Measurements from ENCODE around the gene PEX5L. TPM values are rescaled to one million over a fixed set of nuclear protein-coding genes. Genes with fewer than 3 reads are reported as not detected.
A peak's percentile ranks its signal among the peaks of the same experiment; 100 is the strongest.

Gene PEX5L, protein sequence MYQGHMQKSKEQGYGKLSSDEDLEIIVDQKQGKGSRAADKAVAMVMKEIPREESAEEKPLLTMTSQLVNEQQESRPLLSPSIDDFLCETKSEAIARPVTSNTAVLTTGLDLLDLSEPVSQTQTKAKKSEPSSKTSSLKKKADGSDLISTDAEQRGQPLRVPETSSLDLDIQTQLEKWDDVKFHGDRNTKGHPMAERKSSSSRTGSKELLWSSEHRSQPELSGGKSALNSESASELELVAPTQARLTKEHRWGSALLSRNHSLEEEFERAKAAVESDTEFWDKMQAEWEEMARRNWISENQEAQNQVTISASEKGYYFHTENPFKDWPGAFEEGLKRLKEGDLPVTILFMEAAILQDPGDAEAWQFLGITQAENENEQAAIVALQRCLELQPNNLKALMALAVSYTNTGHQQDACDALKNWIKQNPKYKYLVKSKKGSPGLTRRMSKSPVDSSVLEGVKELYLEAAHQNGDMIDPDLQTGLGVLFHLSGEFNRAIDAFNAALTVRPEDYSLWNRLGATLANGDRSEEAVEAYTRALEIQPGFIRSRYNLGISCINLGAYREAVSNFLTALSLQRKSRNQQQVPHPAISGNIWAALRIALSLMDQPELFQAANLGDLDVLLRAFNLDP
- polyA plus RNA-seq (2012; ENCODE audit: insufficient read length, low read depth) = 0.14 TPM

DNA sequence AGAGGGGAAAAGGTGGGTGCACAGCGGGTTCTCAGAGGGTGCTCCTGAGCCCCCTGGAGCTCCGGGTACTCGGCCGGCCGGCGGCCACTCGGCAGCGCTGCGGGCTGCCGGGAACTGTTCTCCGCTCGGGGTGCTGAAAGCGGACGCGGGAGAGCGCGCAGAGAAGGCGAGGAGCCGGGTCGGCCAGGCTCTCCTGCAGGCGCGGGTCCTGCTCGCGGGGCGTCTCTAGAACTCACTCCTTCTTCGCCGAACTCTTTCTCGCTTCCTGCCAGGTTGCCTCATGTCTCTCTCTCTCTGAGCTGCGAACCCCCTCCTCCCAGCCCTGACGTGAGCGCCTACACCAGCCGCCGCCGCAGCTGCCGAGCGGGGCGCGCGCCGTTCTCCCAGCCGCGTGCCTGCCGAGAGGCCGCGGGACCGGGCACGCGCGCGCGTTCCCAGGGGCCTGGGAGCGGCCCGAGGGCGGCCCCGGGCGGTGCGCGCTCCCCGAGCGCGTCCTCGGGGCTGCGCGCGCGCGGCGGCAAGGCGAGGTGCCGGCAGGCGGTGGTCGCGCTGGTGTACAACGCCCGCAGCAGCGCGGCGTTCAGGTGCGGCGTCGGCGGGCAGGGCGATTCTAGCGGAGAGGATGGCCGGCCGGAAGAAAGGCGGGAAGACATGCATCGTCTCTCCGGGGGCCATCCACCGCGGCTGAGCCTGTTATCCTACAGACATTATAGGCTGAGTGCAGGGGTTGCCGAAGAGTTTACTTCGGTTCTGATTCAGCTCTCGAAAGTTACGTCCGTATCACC, at the start of gene PEX5L:
Gene PEX5L (minus strand): TSS at position 267 of the 785 bp plus-strand sequence. CDS start 338 bp downstream, outside the sequence.
- TF ChIP-seq POLR2AphosphoS5 (IDR thresholded peaks at IDR 0.05; ENCODE audit: low read depth, low read length) = no peak
- TF ChIP-seq, protein P1, sequence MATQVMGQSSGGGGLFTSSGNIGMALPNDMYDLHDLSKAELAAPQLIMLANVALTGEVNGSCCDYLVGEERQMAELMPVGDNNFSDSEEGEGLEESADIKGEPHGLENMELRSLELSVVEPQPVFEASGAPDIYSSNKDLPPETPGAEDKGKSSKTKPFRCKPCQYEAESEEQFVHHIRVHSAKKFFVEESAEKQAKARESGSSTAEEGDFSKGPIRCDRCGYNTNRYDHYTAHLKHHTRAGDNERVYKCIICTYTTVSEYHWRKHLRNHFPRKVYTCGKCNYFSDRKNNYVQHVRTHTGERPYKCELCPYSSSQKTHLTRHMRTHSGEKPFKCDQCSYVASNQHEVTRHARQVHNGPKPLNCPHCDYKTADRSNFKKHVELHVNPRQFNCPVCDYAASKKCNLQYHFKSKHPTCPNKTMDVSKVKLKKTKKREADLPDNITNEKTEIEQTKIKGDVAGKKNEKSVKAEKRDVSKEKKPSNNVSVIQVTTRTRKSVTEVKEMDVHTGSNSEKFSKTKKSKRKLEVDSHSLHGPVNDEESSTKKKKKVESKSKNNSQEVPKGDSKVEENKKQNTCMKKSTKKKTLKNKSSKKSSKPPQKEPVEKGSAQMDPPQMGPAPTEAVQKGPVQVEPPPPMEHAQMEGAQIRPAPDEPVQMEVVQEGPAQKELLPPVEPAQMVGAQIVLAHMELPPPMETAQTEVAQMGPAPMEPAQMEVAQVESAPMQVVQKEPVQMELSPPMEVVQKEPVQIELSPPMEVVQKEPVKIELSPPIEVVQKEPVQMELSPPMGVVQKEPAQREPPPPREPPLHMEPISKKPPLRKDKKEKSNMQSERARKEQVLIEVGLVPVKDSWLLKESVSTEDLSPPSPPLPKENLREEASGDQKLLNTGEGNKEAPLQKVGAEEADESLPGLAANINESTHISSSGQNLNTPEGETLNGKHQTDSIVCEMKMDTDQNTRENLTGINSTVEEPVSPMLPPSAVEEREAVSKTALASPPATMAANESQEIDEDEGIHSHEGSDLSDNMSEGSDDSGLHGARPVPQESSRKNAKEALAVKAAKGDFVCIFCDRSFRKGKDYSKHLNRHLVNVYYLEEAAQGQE (IDR thresholded peaks at IDR 0.05; ENCODE audit: insufficient read depth in 1 of 2, low read depth in 2 of 2, low read length in 2 of 2) = peak; percentile 87 to 94

- TF ChIP-seq, protein P1 (IDR thresholded peaks at IDR 0.05; ENCODE audit: insufficient read depth in 1 of 2, low read depth in 2 of 2, low read length in 2 of 2) = no peak
- TF ChIP-seq FOXP2 (optimal IDR thresholded peaks at IDR 0.05; ENCODE audit: borderline replicate concordance, extremely low read depth, extremely low read length, insufficient read depth) = no peak
Observed at GRCh38 chr3:180085122-180085710, 48.5 kb upstream of the PEX5L start.

GRCh38 chr3:180082699-180083098, 46.0 kb upstream of the PEX5L start:
- TF ChIP-seq POLR2AphosphoS5 (IDR thresholded peaks at IDR 0.05; ENCODE audit: low read depth, low read length) (no peak), SIN3A (IDR thresholded peaks at IDR 0.05; ENCODE audit: borderline replicate concordance, insufficient read depth, low read length) (no peak), FOXP2 (optimal IDR thresholded peaks at IDR 0.05; ENCODE audit: borderline replicate concordance, extremely low read depth, extremely low read length, insufficient read depth) (no peak), TAF1 (IDR thresholded peaks at IDR 0.05; ENCODE audit: borderline replicate concordance, insufficient read depth, low read length) (no peak)
- TF ChIP-seq, protein P1 (IDR thresholded peaks at IDR 0.05; ENCODE audit: insufficient read depth in 1 of 2, low read depth in 2 of 2, low read length in 2 of 2) = no peak

DNA sequence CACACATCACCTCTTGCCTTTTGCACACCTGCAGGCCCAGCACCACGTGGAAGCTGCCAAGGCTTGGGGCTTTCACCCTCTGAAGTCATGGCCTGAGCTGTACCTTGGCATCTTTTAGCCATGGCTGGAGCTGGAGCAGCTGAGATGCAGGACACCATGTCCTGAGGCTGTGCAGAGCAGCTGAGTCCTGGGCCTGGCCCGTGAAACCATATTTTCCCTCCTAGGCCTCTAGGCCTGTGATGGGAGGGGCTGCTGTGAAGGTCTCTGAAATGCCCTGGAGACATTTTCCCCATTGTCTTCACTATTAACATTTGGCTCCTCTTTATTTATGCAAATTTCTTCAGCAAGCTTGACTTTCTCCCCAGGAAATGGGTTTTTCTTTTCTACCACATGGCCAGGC, 41.9 kb upstream of the PEX5L start:
- TF ChIP-seq, protein P1 (IDR thresholded peaks at IDR 0.05; ENCODE audit: insufficient read depth in 1 of 2, low read depth in 2 of 2, low read length in 2 of 2) = no peak
- TF ChIP-seq FOXP2 (optimal IDR thresholded peaks at IDR 0.05; ENCODE audit: borderline replicate concordance, extremely low read depth, extremely low read length, insufficient read depth) (no peak), SIN3A (IDR thresholded peaks at IDR 0.05; ENCODE audit: borderline replicate concordance, insufficient read depth, low read length) (no peak), POLR2AphosphoS5 (IDR thresholded peaks at IDR 0.05; ENCODE audit: low read depth, low read length) (no peak)

Data from PFSK-1 (cell line).